NCI-H2081 (cell line): ENCODE data around the gene IL12A.

Experiments used
- DNase-seq, 2 experiments: peaks; one replicate each; lab custom pipeline; 2025; lab: John Stamatoyannopoulos, UW

IL12A gene

DNA sequence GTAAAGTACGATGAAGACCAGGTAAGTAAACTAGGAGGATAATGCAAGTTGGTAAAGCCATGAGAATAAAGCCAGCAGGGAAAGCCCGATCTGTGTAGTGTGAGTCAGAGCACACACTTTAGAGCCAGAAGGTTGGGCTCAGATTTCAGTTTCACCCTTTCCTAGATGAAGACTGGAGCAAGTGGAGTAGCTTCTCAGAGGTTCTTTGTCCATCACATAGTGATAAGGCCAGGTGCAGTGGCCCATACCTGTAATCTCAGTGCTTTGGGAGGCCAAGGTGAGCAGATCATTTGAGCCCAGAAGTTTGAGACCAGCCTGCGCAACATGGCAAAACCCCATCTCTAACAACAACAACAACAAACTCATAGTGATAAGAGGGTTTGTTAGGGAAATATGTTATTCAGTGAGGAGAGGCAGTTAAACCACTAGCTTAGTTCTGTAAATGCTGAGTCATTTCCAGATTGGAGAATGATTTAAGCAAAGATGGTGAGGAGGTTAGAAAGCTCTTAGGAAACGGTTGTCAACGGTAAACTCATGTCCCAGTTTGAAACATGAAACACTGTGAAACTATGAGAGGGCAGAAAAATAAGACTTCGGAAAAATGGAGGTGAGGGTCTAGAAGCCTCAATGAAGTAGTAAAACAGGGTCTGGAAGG lies 39.0 kb downstream of the IL12A start:
- no peak for DNase-seq

DNA sequence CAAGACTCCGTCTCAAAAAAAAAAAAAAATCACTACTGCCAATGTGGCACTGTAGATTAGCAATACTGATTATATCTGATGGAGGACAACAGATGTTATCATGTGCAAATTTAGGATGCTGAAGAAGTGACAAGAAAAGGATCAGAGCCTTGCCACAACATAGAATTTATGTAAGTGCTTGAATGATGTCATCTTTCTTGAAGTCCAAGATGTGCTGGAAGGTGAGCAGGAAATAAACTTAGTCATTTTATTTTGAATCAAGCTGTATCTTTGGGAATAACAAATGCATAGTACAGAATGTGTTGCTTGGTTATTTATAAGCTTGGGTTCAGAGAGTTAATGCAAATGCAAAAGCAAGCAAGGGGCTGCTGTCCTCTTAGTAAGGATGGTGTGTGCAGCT lies 47.1 kb downstream of the IL12A start:
- DNase-seq = no peak

GRCh38 chr3:160038862-160039562 lies 50.4 kb downstream of the IL12A start:
- no peak for DNase-seq

DNA sequence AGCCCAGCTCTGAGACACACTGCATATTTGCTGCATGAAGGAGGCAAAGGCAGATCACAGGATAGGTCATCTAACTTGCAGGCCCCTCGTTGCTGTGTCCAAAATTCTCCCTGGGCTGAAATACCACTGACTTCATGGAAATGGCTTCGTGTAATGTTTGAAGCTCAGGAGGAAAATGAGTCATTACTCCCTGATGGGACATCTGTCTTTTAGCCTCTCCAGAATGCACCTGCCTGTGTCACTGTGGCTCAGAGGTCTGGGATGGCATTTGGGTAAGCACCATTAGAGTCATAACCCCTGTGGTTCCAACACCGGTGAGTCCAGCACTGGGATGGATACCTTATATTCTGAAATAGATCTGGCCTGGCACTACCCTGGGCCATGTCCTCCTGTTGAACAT lies 51.5 kb downstream of the IL12A start:
- no peak for DNase-seq

DNA sequence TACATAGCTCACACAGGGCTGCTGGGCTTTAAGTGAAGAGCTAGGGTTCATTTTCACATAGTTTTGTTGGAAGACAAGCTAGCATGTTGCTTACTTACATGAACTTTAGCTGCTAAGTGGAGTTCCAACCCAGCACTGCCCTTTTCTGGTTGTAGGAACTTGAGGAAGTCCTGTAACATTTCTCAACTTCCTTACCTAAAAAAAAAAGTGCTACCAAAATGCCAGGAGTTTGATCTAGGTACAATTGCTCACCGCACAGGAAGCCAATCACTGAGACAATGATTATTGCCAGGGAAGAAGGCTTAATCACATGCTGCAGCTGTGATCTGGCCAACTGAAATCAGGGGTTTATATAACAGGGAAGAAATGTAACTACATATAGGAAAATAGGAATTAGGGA lies 52.8 kb downstream of the IL12A start:
- no peak for DNase-seq

- no peak for DNase-seq
Measured at GRCh38 chr3:160044121-160044520, 55.5 kb downstream of the IL12A start.
